NCI-H2107 treated with DMSO at 0.1 percent for 48 hours (cell line): ENCODE results near the gene INTS2.
"Not testable (repeated sequence)": the region's sequence is repeated elsewhere in the genome, so short reads cannot be mapped to it uniquely, and the experiment has no call there.

Source experiments
- DNase-seq: peaks from one replicate; lab custom pipeline; 2025; ENCODE audit not compliant: unreplicated experiment; lab: John Stamatoyannopoulos, UW

Gene INTS2

GRCh38 chr17:61897548-61898180 is 30.1 kb downstream of the INTS2 start:
- DNase-seq = no peak

DNA sequence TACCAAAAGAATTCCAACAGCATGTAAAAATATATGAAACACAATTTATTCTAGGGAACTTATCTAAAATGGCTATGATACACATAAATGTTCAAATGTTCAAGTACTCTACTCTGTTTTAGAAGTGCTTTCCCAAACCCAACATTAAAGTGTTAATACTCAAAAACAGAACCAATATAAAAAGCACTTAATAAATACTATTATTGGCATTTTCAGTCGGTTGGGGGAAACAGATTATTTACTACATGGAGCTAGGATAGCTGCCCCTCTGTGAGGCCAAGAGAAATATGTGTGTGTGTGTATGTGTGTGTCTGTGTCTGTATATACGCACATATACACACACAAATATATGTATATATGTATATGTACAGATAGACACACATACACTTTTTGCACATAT is 32.4 kb downstream of the INTS2 start:
- DNase-seq = no peak

GRCh38 chr17:61894310-61894709 is 33.5 kb downstream of the INTS2 start:
- DNase-seq = not testable (repeated sequence)

DNA sequence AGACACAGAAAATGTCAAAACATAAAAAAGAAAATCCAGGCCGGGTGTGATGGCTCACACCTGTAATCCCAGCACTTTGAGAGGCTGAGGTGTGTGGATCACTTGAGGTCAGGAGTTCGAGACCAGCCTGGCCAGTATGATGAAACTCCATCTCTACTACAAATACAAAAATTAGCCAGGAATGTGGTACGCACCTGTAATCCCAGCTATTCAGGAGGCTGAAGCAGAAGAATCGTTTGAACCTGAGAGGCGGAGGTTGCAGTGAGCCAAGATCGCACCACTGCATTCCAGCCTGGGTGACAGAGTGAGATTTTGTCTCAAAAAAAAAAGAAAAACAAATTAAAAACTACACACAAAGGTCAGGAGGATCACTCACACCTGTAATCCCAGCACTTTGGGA is 40.0 kb downstream of the INTS2 start:
- DNase-seq = not testable (repeated sequence)

DNA sequence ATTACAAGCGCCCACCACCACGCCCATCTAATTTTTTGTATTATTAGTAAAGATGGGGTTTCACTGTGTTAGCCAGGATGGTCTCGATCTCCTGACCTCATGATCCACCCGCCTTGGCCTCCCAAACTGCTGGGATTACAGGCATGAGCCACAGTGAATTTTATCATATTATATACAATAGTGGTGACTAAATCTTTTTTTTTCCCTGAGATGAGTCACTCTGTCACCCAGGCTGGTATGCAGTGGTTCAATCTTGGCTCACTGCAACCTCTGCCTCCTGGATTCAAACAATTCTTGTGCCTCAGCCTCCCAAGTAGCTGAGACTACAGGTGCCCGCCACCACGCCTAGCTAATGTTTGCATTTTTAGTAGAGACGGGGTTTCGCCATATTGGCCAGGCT is 41.9 kb downstream of the INTS2 start:
- DNase-seq = not testable (repeated sequence)

DNA sequence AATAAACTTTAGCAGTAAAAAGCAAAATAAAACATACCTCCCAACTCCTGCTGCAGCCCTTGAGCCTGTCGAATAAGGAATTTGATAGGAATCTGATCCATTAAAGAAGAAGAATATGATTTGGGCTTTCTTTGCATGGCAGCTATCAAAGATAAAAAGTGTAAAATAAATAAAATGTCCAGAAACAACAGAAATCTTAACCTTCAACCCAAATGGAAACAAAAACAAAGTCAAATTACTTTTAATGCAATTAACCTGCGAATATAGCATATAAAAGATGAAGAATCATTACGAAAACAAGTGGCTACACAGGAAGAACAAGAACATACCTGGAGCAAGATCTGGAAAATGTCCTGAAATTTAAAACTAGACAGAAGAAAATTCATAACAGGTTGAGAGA is 42.9 kb downstream of the INTS2 start:
- DNase-seq = no peak

DNA sequence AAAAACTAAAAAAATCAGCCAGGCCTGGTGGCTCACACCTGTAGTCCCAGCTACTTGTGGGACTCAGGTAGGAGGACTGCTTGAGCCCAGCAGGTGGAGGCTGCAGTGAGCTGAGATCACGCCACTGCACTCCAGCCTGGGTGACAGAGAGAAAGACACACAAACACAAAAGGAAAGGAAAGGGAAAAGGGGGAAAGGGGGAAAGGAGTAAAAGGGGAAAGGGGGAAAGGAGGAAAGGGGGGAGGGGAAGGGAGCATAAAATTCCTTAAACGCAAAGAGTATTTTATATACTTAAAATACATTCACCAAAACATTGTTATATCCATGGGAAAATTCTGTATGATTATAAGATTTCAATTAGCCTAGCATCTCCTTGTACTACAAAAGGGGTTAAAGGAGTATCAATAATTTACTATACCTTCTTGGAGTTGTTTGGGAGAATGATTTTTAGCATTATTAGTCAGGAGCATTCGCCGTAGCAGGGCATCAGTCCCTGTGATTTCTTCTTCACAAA is 47.1 kb downstream of the INTS2 start:
- DNase-seq = no peak

DNA sequence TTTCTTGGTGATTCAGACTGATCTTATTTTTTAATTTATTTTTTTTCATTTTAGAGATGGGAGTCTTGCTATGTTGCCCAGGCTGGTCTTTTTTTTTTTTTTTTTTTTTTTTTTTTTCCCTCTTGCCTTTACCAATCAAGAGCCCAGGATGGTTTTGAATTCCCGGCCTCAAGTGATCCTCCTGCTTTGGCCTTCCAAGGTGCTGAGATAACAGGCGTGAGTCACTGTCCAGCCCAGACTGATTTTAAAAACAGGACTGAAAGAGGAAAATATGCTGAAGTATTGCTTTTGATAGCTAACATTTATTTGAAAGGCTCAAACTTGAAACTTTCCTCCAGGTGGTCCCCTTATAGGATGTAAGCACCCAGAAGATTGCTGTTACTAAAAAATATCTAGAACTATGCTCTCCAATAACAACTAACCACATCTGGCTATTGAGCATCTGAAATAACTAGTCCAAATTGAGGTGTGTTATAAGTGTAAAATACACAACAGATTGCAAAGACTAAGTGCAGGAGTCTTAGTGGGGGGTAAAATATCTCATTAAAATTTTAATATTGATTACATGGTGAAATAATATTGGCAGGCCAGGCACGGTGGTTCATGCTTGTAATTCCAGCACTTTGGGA is 48.7 kb downstream of the INTS2 start:
- DNase-seq = no peak

GRCh38 chr17:61878520-61878919 is 49.3 kb downstream of the INTS2 start:
- DNase-seq = no peak

- DNase-seq = no peak
These were observed 49.9 kb downstream of the INTS2 start for GRCh38 chr17:61877837-61878236.

- no peak for DNase-seq
These were observed 52.0 kb downstream of the INTS2 start for GRCh38 chr17:61875804-61876203.

- DNase-seq = no peak
These were observed 52.5 kb downstream of the INTS2 start for GRCh38 chr17:61875285-61875684.

DNA sequence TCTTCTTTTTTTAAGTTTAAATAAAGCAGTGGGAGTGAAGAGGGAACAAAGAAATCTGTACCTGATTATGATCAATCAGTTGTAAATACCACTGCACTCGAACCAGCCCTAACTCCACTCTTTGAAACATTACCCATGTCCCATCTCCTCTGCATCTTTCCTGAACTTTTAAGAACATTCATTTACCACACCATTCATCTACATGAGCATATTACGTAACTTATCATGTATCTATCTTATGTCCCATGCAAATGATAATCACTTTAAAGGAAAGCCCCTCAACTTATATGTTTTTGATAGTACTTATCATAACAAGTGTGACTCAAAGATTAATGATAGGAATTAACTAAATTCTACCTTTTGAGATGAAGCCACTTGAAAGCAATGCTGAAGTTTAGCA is 53.7 kb downstream of the INTS2 start:
- no peak for DNase-seq

GRCh38 chr17:61872099-61872498 is 55.7 kb downstream of the INTS2 start:
- no peak for DNase-seq

DNA sequence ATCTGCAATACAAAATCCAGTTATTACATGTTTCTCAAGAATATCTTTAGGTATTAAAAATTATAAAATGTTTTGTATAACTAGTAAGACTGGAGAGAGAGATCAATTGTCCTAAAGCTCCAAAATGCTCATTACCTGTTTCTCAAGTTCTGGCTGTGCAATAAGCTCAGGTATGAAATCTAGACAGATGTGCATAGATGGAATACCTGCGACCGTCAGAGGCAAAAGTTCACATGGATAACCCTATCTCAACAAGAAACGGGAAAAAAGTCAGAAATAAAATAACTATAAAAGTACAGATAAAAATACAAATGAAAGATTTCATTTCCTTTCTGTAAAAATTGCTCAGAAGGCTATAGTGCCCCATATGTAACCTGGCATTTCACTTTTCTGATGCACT is 58.6 kb downstream of the INTS2 start:
- no peak for DNase-seq

- DNase-seq = no peak
These were observed 59.7 kb downstream of the INTS2 start for GRCh38 chr17:61868074-61868473.

- no peak for DNase-seq
These were observed 60.7 kb downstream of the INTS2 start for GRCh38 chr17:61867033-61867432.

GRCh38 chr17:61863801-61864126 is 64.0 kb downstream of the INTS2 start:
- DNase-seq = no peak

- peak; percentile 89 for DNase-seq
These were observed 64.6 kb downstream of the INTS2 start, which contains the start of gene BRIP1 for GRCh38 chr17:61862975-61863800. TSS of gene BRIP1 (minus strand) at chr17:61863528. CDS start at chr17:61861539, 1,989 bp downstream.

DNA sequence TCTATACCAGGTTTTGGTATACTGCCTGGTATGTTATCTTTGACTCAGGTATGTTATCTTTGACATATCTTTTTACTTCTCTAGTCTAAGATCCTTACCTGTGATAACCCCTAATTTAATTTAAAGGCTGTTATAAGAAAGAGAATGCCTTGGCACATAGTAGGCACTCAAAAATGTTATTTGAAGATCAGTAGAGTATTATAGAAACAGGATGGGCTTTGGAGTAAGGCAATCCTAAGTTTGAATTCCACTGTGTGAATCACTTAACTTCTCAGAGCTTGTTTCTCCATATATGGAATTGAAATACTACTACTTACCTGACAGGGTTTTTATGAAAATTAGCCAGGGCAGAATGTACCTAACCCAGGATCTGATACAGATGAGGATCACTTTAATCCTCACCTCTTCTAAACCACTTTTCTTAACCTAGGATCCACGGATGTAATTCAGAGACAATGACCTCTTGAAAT is 65.6 kb downstream of the INTS2 start:
- DNase-seq = no peak

GRCh38 chr17:61860397-61860796 is 67.4 kb downstream of the INTS2 start:
- not testable (repeated sequence) for DNase-seq

- DNase-seq = no peak
These were observed 71.7 kb downstream of the INTS2 start for GRCh38 chr17:61856035-61856434.
